NOMO-1 (cell line): ENCODE measurements around the gene LRRC41.
"Not testable (repeated sequence)": the region's sequence is repeated elsewhere in the genome, so short reads cannot be mapped to it uniquely, and the experiment has no call there.

Experiments
- DNase-seq, 2 experiments: peaks; one replicate each; lab custom pipeline; 2025; ENCODE audit not compliant: unreplicated experiment in 2 of 2; lab: John Stamatoyannopoulos, UW

The LRRC41 gene, protein sequence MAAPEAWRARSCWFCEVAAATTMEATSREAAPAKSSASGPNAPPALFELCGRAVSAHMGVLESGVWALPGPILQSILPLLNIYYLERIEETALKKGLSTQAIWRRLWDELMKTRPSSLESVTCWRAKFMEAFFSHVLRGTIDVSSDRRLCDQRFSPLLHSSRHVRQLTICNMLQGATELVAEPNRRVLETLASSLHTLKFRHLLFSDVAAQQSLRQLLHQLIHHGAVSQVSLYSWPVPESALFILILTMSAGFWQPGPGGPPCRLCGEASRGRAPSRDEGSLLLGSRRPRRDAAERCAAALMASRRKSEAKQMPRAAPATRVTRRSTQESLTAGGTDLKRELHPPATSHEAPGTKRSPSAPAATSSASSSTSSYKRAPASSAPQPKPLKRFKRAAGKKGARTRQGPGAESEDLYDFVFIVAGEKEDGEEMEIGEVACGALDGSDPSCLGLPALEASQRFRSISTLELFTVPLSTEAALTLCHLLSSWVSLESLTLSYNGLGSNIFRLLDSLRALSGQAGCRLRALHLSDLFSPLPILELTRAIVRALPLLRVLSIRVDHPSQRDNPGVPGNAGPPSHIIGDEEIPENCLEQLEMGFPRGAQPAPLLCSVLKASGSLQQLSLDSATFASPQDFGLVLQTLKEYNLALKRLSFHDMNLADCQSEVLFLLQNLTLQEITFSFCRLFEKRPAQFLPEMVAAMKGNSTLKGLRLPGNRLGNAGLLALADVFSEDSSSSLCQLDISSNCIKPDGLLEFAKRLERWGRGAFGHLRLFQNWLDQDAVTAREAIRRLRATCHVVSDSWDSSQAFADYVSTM

DNA sequence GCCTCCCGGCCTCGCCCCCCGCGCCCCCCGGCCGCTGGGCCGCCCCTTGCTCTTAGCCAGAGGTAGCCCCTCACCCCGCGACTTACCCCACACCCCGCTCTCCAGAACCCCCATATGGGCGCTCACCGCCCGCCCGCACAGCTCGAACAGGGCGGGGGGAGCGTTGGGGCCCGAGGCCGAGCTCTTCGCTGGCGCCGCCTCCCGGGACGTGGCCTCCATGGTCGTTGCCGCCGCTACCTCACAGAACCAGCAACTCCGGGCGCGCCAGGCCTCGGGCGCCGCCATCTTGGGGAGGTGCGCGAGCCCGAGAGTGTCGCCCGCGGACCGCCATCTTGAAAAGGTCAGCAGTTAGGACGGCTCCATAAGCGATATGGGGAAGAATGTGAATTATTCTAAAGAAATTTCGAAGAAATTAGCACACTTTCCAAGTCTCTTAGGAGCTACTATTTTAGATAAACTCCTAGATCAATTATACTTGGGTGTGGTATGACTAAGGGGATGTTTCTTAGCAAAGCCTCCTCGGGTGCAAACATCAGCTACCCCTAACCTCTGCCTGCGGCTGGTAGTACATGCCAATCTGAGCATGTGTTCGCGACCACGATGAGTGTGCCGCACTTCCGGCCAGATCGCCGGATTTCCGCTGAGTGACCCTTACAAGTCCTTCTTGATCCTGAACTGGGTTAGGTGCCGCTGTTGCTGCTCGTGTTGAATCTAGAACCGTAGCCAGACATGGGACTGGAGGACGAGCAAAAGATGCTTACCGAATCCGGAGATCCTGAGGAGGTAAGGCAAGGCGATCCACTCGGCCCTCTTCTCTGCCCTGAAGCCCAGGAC is at the start of gene LRRC41, which contains the start of gene UQCRH:
LRRC41 (minus strand) TSS at position 579 of the 834 bp plus-strand sequence; CDS start at position 285, 294 bp downstream.
UQCRH (plus strand) TSS at position 661 of the 834 bp plus-strand sequence; CDS start at position 730, 69 bp downstream.
- DNase-seq: peak; percentile 94 to 95

DNA sequence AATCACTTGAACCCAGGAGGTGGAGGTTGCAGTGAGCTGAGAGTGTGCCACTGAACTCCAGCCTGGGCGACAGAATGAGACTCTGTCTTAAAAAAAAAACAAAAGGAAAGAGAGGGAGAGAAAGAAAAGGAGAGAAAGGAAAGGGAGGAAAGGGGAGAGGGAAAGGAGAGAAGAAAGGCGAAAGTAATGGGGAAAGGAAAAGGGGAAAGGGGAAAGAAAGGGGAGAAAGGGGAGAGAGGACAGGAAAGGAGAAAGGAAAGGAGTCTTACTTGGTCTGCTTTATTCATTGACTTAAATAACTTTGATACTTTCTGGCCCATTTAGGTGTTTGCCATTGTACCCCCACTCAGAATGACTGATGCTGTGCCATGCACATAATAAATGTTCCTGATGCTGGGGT is 48.9 kb upstream of the LRRC41 start:
- no peak for DNase-seq

DNA sequence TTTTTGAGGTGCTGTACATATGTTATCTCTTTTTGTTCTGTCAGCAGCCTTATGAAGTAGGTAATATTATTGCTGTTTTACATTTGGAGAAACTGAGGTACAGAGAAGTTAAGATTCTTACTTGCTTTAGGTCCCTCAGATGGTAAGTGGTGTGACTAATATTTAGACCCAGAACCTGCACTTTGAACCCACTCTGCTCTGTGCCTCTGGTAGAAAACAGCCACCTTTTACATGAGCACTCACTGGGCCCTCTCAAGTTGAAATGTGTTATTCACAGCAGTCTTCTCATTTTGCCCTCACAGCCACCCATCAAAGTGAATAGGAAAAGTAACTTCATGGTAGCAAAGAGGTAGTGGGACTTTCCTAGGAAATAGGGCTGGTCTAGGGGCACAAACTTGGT is 41.9 kb upstream of the LRRC41 start:
- DNase-seq: no peak

GRCh38 chr1:46344481-46344880 is 41.1 kb upstream of the LRRC41 start:
- DNase-seq: no peak

DNA sequence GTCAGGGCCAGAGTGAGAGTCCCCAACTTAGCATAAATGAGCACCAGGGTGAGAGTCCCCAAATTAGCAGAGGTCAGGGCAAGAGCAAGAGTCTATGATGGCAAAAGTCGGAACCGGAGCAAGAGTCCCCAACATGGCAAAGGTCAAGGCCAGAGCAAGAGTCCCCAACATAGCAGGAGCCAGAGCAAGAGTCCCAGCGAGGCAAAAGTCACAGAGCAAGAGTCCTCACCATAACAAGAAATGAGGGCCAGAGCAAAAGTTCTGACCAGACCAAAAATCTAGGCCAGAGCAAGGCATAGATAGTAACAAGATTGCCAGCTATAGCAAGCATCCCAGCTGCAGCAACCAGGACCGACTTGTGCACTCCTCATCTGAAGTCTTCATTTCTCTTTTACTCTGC is 40.3 kb upstream of the LRRC41 start:
- no peak for DNase-seq

DNA sequence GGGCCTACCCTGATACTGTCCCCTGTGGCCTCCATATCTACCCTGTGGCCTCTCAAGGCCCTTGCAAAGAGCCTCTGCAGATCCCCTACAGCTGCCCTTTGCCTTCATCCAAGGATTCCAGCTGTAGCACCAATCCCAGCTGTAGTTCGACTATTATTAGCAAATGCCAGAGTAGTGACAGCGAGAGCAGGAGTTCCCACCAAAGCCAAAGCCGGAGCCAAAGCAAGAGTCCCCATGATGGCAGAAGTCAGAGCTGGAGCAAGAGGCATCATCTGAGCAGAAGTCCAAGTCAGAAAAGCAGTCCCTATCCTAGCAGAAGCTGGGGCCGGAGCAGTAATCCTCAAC is 39.9 kb upstream of the LRRC41 start:
- DNase-seq: no peak

GRCh38 chr1:46342677-46343350 is 39.4 kb upstream of the LRRC41 start:
- no peak for DNase-seq

GRCh38 chr1:46342084-46342656 is 38.8 kb upstream of the LRRC41 start:
- no peak for DNase-seq

DNA sequence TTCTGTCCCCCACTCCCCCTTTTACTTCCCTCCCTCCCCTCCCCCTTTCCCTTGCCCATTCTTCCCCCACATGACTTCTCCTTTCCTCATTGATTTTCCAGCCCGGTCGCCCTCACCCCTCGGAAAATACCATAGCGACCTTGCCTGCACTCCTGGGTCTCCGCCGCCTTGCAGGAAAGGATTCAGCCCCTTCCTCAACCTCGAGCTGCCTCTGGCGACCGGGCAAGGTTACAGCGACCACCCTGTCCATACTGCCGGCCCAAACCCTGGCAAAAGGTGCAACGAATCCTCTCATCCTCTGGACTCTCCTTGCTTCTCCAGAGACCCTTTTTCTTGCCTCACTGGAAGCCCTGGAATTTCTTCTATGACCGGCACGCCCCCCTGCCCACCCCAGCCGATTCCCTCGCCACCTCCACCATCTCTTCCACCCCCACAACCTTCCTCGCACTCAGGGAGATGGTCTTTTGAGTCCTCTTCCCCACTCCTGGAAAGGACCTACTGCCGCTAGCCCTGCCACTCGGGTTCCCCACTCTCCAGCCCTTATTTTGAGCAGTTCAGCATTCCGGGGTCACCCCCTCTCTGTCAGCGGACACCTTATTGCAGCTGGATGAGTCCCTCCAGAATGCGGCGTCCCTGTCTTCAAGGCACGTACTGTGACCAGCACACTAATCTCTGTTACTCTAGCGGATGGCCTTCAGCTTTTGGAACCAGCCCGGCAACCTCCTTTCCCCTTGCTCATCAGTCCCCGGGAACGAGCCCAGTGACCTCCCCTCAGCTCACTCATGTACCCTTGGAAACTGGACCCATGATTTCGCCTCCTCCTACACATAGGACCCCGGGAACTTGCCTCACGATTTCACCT is 38.0 kb upstream of the LRRC41 start:
- DNase-seq: no peak

- DNase-seq: peak; percentile 82 to 83
Measured at GRCh38 chr1:46340404-46341221, 37.2 kb upstream of the LRRC41 start, which contains the start of gene NSUN4. TSS of gene NSUN4 (plus strand) at chr1:46340807. CDS start at chr1:46340827, 20 bp downstream.

GRCh38 chr1:46337409-46337808 is 34.0 kb upstream of the LRRC41 start:
- not testable (repeated sequence) for DNase-seq

DNA sequence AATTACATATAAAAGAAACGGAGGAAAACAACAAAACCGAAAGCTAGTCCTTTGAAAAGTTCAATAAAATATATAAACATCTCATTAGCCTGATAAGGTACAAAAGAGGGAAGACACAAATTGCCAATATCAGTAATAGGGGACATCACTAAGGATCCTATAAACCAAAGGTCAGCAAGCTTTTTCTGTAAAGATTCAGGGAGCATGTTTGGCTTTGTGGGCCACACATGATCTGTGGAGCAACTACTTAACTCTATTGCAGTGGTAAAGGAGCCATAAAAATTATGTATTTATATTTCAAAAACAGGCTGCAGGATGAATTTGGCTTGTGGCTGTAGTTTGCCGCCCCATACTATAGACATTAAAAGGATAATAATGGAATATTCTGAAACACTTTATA is 31.7 kb upstream of the LRRC41 start:
- DNase-seq: no peak

DNA sequence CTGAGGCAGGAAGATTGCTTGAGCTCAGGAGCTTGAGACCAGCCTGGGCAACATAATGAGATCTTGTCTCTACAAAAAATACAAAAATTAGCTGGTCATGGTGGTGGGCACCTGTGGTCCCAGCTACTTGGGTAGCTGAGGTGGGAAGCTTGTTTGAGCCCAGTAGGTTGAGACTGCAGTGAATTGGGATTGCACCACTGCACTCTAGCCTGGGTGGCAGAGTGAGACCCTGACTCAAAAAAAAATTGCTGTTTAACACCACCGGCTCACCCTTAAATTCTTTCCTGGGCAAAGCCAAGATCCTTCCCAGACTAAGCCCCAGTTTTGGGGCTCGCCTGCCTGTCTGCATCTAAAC is 30.6 kb upstream of the LRRC41 start:
- DNase-seq: no peak

DNA sequence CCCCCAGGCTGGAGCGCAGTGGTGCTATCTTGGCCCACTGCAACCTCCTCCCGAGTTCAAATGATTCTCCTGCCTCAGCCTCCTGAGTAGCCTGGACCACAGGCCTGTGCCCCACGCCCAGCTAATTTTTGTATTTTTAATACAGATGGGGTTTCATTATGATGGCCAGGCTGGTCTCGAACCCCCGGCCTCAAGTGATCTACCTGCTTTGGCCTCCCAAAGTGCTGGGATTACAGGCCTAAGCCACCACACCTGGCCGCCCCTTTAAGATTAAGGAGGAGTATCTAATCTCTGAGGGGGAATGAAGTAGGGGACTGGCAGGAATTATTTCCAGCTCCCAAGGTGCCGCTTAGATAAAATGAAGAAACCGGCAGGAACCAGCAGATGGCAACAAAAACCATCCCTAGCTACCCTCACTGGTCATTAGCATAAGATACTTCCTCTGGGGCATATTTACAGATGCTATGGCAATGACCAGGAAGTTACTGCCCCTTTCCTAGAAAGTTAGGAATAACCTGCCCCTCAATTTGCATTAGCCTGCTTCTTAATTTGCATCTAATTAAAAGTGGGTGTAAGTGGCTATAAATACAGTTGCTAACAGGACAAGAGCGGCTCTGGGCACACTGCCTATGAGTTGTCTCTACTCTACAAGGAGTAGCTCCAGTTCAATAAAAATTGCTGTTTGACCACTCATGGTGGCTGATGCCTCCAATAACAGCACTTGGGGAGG is 30.0 kb upstream of the LRRC41 start:
- peak; percentile 59 to 84 for DNase-seq

GRCh38 chr1:46331786-46332540 is 28.5 kb upstream of the LRRC41 start:
- peak in 1 of 2 experiments; percentile 34 for DNase-seq

DNA sequence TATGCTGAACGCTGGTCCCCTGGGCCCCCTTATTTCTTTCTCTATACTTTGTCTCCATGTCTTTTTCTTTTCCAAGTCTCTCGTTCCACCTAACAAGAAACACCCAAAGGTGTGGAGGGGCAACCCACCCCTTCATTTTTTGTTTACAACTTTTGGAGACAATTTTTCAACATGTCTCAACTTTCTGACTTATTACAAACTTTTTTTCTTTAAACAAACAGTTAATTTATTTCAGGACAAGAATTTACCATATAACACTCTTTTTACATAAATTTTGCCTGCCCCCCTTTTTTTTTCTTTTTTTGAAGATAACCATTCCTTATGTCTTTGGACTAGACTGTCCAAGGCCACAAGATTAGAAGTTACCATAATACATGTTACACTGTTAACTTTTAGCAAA is 27.0 kb upstream of the LRRC41 start:
- DNase-seq: not testable (repeated sequence)

DNA sequence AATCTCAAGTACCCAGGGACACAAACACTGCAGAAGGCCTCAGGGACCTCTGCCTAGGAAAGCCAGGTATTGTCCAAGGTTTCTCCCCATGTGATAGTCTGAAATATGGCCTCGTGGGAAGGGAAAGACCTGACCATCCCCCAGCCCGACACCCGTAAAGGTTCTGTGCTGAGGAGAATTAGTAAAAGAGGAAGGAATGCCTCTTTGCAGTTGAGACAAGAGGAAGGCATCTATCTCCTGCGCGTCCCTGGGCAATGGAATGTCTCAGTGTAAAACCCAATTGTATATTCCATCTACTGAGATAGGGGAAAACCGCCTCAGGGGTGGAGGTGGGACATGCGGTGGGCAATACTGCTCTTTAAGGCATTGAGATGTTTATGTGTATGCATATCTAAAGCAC is 26.4 kb upstream of the LRRC41 start:
- not testable (repeated sequence) for DNase-seq
